Measurements from ENCODE around the gene ARVCF.

GRCh38 chr22:19995611-19996339 lies 20.8 kb downstream of the ARVCF start:
- TF ChIP-seq CTCF (IDR thresholded peaks at IDR 0.05; ENCODE audit: low read length) (no peak), EZH2 (IDR thresholded peaks at IDR 0.05; ENCODE audit: borderline replicate concordance, low read length) (no peak)

Measured in OCI-LY1 (cell line).